ENCODE data around the gene F7.

- TF ChIP-seq GATA2 (IDR thresholded peaks at IDR 0.05; ENCODE audit: low read depth, low read length) (no peak), GATA3 (IDR thresholded peaks at IDR 0.05; ENCODE audit: low read depth, low read length) (no peak)
Measured at GRCh38 chr13:113166681-113167080, 61.1 kb downstream of the F7 start.

Measured in SH-SY5Y (cell line).